Measurements from ENCODE around the gene ZFAND3. TPM values are rescaled to one million over a fixed set of nuclear protein-coding genes. Genes with fewer than 3 reads are reported as not detected.

ZFAND3 gene
- total RNA-seq, 1 experiment from 2014 or later = 47.2 TPM

- TF ChIP-seq ATF3 (IDR thresholded peaks at IDR 0.05) = no peak
Measured at GRCh38 chr6:37800703-37801604, 18.6 kb upstream of the ZFAND3 start (continued).

GRCh38 chr6:37801605-37801940 lies 18.0 kb upstream of the ZFAND3 start:
- ChIA-PET POLR2A (no interaction called here), RAD21 (ENCODE audit: low non-redundant PET in 1 of 2, low total read pairs in 2 of 2, uncharacterized antibody in 2 of 2, unreplicated experiment in 2 of 2) (no interaction called here), CTCF (interaction anchor here (2.3 kb wide), 1 partner anchor 11 kb away, joined by 7 read pairs; no protein-coding TSS in a partner anchor)
- no peak overlapping the region for H3K4me2 ChIP-seq (ENCODE audit: low read length)
- TF ChIP-seq ZBTB33 (IDR thresholded peaks at IDR 0.05; ENCODE audit: extremely low read depth, insufficient replicate concordance, low read length) (no peak), ZNF274 (IDR thresholded peaks at IDR 0.05; ENCODE audit: low read depth, low read length) (no peak), CBX3 (IDR thresholded peaks at IDR 0.05; ENCODE audit: low read depth) (no peak)
- TF ChIP-seq, protein P1, sequence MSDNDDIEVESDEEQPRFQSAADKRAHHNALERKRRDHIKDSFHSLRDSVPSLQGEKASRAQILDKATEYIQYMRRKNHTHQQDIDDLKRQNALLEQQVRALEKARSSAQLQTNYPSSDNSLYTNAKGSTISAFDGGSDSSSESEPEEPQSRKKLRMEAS (IDR thresholded peaks at IDR 0.05) = no peak
- DNase-seq (ENCODE audit: low read depth, low spot score) = no peak
- H3K4me3 ChIP-seq (replicated peaks in 1 of 2; ENCODE audit: low read depth in 1 of 2, low read length in 2 of 2) = no peak overlapping the region
- no peak for ATAC-seq
- H4K20me1 ChIP-seq (ENCODE audit: insufficient read depth) = no peaks in the 10 kb centered on the region
- intact Hi-C loops (cut with micrococcal nuclease) = no loop called here
- no peaks in the 10 kb centered on the region; the same call in 1 of the 2 replicates for H3K9me2 ChIP-seq (ENCODE audit: insufficient read depth)
- H3K36me3 ChIP-seq (ENCODE audit: control insufficient read depth in 1 of 2, insufficient read depth in 2 of 2, low read length in 2 of 2) = no peaks in the 10 kb centered on the region
- H3K27ac ChIP-seq (ENCODE audit: low read depth, low read length) = no peak overlapping the region
- BruUV-seq (replicated peaks) = no TSS peak
- H3K79me2 ChIP-seq (ENCODE audit: insufficient read depth, low read length) = no peaks in the 10 kb centered on the region
- no peak overlapping the region for H2AFZ ChIP-seq (ENCODE audit: low read depth, low read length, poor library complexity, severe bottlenecking)
- no peaks in the 10 kb centered on the region for H3K9me3 ChIP-seq (ENCODE audit: control insufficient read depth in 1 of 2, insufficient read depth in 1 of 2, low read depth in 1 of 2, low read length in 2 of 2)
- no peak overlapping the region for H3K9ac ChIP-seq (ENCODE audit: low read length)
- peaks cover 0 to 4% of the 10 kb centered on the region in 2 experiments; a peak in 2 of 4 replicates for H3K4me1 ChIP-seq (ENCODE audit: control insufficient read depth in 1 of 2, insufficient read depth in 2 of 2, low read length in 2 of 2)
- H3K27me3 ChIP-seq (ENCODE audit: insufficient read depth, low read length) = peaks cover 3% of the 10 kb centered on the region; the same call in 1 of the 2 replicates
